Forelimb muscle (tissue), 1 donor: ENCODE data around the gene HS3ST5. TPM values are rescaled to one million over a fixed set of nuclear protein-coding genes. Genes with fewer than 3 reads are reported as not detected.
A peak's percentile ranks its signal among the peaks of the same experiment; 100 is the strongest.
"Not testable (repeated sequence)": the region's sequence is repeated elsewhere in the genome, so short reads cannot be mapped to it uniquely, and the experiment has no call there.

ENCODE experiments used
- DNase-seq: peaks from one replicate; pipeline ENCODE4 v3.0.0-alpha.2; 2013; ENCODE audit warnings: low read depth
- polyA plus RNA-seq: library from polyadenylated mRNA; unstranded; fragments of 120-200 nt; gene quantifications from one replicate; pipeline ENCODE4 v1.2.1, GENCODE V29; 2013; ENCODE audit not compliant: insufficient read length

HS3ST5 gene
- polyA plus RNA-seq, 1 donor = 0.54 TPM

GRCh38 chr6:114053791-114054190 is 289.0 kb downstream of the HS3ST5 start:
- no peak for DNase-seq

- DNase-seq = no peak
Observed at GRCh38 chr6:114052141-114052540, 290.7 kb downstream of the HS3ST5 start.

GRCh38 chr6:114051031-114051430 is 291.8 kb downstream of the HS3ST5 start:
- no peak for DNase-seq

GRCh38 chr6:114049367-114049966 is 293.4 kb downstream of the HS3ST5 start:
- DNase-seq = no peak

- not testable (repeated sequence) for DNase-seq
Observed at GRCh38 chr6:114044566-114044965, 298.3 kb downstream of the HS3ST5 start.

GRCh38 chr6:114042267-114043016 is 300.4 kb downstream of the HS3ST5 start:
- DNase-seq = peak; percentile 26

GRCh38 chr6:114040871-114041270 is 302.0 kb downstream of the HS3ST5 start:
- no peak for DNase-seq

GRCh38 chr6:114039841-114040240 is 303.0 kb downstream of the HS3ST5 start:
- no peak for DNase-seq

- no peak for DNase-seq
Observed at GRCh38 chr6:114033606-114034005, 309.2 kb downstream of the HS3ST5 start.

GRCh38 chr6:114032721-114033120 is 310.1 kb downstream of the HS3ST5 start:
- no peak for DNase-seq

- no peak for DNase-seq
Observed at GRCh38 chr6:114030767-114031166, 312.1 kb downstream of the HS3ST5 start.

GRCh38 chr6:114024746-114025145 is 318.1 kb downstream of the HS3ST5 start:
- no peak for DNase-seq

- DNase-seq = no peak
Observed at GRCh38 chr6:114020196-114020595, 322.6 kb downstream of the HS3ST5 start.

GRCh38 chr6:114017146-114017545 is 325.7 kb downstream of the HS3ST5 start:
- not testable (repeated sequence) for DNase-seq

GRCh38 chr6:114014106-114014505 is 328.7 kb downstream of the HS3ST5 start:
- DNase-seq = not testable (repeated sequence)

- not testable (repeated sequence) for DNase-seq
Observed at GRCh38 chr6:114011486-114011885, 331.3 kb downstream of the HS3ST5 start.

- no peak for DNase-seq
Observed at GRCh38 chr6:114010540-114010939, 332.3 kb downstream of the HS3ST5 start.

- DNase-seq = no peak
Observed at GRCh38 chr6:114009192-114009591, 333.6 kb downstream of the HS3ST5 start.

GRCh38 chr6:114008331-114008730 is 334.5 kb downstream of the HS3ST5 start:
- DNase-seq = no peak

- no peak for DNase-seq
Observed at GRCh38 chr6:114007516-114007915, 335.3 kb downstream of the HS3ST5 start.
